ENCODE results near the gene MRPS9.

DNA sequence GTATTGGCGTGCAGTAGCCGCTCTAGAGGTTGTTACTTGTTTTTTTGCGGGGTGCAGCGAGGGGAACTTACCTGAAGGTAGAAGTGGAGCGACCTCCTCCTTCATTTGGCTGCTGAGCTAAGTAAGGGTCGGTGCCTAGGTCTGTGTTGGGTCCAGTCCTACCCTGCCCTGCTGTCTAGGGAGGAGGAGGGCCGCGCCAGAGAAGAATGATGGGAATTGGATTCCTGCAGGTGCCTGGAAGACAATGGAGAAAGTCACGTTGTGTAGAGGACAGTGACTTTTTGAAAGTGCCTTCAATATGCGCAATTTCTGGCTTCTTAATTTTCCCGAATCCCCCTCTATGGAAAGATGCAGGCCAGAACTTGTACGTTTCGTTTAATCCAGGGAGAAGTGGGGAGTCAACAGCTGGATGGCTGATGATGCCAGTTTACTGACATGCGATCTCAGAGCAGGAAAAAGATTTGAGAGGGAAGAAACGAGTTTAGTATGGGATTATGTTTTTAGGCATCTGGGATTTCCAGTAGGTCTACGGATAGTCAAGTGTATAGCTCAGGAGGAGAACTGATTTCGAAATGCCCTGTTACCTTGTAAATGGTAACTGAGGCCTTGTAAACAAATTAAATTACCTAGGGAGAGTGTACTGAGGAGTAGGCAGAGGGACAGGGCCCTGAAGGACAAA, 653 bp downstream of the MRPS9 start:
- TF ChIP-seq POLR2A (IDR thresholded peaks at IDR 0.05): no peak
- TF ChIP-seq, protein P1, sequence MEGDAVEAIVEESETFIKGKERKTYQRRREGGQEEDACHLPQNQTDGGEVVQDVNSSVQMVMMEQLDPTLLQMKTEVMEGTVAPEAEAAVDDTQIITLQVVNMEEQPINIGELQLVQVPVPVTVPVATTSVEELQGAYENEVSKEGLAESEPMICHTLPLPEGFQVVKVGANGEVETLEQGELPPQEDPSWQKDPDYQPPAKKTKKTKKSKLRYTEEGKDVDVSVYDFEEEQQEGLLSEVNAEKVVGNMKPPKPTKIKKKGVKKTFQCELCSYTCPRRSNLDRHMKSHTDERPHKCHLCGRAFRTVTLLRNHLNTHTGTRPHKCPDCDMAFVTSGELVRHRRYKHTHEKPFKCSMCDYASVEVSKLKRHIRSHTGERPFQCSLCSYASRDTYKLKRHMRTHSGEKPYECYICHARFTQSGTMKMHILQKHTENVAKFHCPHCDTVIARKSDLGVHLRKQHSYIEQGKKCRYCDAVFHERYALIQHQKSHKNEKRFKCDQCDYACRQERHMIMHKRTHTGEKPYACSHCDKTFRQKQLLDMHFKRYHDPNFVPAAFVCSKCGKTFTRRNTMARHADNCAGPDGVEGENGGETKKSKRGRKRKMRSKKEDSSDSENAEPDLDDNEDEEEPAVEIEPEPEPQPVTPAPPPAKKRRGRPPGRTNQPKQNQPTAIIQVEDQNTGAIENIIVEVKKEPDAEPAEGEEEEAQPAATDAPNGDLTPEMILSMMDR (IDR thresholded peaks at IDR 0.05): no peak
